ENCODE measurements around the gene NAALAD2.
"Not testable (repeated sequence)": the region's sequence is repeated elsewhere in the genome, so short reads cannot be mapped to it uniquely, and the experiment has no call there.

Gene NAALAD2

GRCh38 chr11:90134478-90135003 lies at the start of gene NAALAD2:
Gene NAALAD2 (plus strand): TSS chr11:90134663. CDS start chr11:90134759, 96 bp downstream.
- no peak for DNase-seq

DNA sequence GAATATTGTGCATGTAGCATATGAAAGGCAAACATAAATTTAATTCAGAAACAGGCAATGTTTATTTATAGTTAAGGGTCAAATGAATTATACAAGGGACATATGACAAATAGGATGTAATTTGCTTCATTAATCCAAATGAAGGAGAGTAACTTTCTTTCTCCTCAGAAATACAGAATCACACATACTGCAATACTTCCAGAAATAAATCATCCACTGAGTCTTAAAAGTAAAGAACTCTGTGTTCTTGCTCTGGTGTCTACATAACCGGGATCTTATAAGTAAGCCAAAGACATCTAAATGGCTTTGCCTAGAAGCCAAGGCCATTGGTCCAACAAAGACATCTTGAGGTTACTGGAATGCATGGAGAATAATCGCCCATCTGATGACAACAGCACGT lies 48.8 kb upstream of the NAALAD2 start, which contains the start of gene UBTFL1:
TSS of gene UBTFL1 (plus strand) at position 301 of the 400 bp plus-strand sequence. CDS start at position 301, 0 bp downstream.
- not testable (repeated sequence) for DNase-seq

DNA sequence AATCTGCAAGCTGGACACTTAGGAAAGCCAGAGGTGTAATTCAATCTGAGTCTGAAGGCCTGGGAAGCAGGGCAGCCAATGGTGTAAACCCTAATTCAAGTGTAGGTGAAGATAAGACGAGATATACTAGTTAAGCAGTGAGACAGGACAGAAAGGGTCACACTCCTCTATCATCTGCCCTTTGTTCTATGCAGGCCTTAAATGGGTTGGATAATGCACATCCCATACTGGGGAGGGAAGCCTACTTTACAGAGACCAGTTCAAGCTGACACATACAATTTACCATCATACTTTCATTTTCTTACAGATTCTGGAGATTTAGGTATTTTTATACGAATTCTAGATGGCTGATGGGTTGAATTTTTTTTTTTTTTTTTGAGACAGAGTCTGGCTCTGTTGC lies 45.7 kb upstream of the NAALAD2 start:
- not testable (repeated sequence) for DNase-seq

GRCh38 chr11:90095230-90095924 lies 39.1 kb upstream of the NAALAD2 start:
- not testable (repeated sequence) for DNase-seq

- not testable (repeated sequence) for DNase-seq
Observed at GRCh38 chr11:90098261-90098660, 36.2 kb upstream of the NAALAD2 start.

DNA sequence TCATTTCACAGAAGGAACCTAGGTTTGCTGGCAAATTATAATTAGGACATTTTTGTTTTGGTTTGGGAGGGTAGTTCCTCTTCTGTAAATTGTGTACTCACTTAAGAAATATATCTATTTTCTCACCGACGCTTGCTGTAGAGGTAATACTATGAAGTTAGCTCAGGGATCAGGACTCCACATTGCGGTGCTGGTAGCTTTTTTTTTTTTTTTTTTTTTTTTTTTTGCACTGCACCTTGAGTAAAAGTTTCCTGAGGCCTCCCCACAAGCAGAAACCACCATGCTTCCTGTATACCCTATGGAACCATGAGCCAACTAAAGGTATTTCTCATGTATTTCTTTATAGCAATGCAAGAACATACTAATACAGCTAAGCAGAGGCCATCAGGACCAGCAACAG lies 34.0 kb upstream of the NAALAD2 start:
- DNase-seq, result no peak

DNA sequence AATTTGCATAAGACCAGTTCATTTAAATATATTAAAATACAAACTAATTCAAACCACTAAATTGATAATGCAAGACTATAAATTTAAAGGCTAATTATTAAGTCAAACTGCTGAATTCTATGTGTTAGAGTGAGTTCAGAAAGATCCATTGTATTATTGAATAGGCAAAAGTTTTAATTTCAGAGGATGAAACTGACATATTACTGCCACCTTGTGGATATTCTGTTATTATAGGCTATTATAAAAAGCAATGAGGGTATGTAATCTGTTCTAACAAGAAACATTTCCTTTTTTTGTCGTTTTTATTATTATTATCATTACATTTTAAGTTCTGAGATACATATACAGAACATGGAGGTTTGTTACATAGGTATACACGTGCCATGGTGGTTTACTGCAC lies 20.9 kb upstream of the NAALAD2 start:
- no peak for DNase-seq

DNA sequence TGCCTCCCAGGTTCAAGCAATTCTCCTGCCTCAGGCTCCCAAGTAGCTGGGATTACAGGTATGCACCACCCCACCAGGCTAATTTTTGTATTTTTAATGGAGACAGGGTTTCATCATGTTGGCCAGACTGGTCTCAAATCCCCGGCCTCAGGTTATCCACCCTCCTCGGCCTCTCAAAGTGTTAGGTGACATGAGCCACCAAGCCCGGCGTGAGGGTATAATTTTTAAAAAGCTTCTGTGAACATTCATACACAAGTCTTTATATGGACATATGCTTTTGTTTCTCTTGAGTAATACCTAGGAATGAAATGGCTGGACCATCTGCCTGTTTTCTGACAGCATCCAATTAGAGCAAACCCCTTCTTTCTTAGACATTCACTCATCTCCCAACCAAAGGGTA lies 14.3 kb upstream of the NAALAD2 start:
- no peak for DNase-seq

GRCh38 chr11:90124371-90124770 lies 10.1 kb upstream of the NAALAD2 start:
- no peak for DNase-seq

DNA sequence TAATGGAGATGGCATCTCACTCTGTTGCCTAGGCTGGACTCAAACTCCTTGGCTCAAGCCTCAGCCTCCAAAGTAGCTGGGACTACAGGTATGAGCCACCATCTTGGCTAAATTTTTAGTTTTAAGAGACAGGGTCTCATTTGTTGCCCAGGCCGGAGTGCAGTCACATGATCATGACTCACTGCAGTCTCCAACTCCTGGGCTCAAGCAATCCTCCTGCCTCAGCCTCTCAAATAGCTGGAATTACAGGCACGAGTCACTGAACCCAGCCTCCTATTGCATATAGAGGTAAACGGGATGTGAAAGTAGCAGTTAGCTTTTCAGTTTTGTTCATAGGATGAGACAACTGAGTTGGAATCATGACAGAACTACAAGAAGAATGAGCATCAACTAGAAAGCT lies 9.5 kb upstream of the NAALAD2 start:
- no peak for DNase-seq

GRCh38 chr11:90133560-90134477 lies 644 bp upstream of the NAALAD2 start:
- no peak for DNase-seq

DNA sequence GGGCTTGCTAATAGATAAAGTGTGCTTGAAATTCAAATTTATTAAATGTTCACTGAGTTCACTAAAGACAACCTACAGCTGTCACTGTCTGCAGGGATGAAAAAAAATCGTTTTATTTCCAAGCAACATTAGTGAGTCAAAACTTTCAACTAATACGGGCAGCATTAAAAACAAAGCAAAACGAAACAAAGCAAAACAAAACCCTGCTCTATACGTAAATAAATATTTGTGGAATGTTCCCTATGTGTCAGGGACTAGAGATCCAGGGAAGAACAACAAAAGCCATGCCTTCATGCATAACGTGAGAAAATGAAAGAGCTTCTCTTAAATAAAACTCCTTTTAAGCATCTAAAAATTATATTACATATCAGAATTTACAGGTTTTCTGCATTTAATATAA lies 553 bp downstream of the NAALAD2 start:
- DNase-seq, result no peak

DNA sequence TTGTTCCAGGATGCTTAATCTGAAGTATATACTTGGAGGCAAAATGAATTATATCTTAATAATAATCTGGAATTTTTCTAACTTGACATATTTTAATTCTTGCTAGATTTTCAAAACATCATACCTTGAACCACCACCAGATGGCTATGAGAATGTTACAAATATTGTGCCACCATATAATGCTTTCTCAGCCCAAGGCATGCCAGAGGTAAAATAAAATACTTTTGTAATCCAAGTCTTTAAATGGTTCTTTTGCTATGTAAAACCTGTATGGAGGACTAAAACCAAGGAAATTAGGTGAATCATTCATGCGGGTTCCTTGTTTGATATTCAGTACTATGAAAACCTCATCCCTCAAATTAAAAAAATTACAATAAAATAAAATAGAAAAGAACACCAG lies 14.4 kb downstream of the NAALAD2 start:
- no peak for DNase-seq

DNA sequence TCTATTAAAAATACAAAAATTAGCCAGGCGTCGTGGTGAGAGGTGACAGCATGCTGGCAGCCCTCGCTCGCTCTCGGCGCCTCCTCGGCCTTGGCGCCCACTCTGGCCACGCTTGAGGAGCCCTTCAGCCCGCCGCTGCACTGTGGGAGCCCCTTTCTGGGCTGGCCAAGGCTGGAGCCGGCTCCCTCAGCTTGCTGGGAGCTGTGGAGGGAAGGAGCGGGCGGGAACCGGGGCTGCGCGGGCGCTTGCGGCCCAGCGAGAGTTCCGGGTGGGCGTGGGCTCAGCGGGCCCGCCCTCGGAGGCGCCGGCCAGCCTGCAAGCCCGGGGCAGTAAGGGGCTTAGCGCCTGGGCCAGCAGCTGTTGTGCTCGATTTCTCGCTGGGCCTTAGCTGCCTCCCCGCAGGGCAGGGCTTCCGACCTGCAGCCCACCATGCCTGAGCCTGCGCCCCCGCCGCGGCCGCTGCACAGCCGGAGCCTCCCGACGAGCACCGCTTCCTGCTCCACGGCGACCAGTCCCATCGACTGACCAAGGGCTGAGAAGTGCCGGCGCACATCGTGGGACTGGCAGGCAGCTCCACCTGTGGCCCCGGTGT lies 32.6 kb downstream of the NAALAD2 start:
- DNase-seq, result not testable (repeated sequence)

GRCh38 chr11:90167704-90168103 lies 33.2 kb downstream of the NAALAD2 start:
- not testable (repeated sequence) for DNase-seq

- no peak for DNase-seq
Observed at GRCh38 chr11:90168571-90168970, 34.1 kb downstream of the NAALAD2 start.

- no peak for DNase-seq
Observed at GRCh38 chr11:90171359-90171758, 36.9 kb downstream of the NAALAD2 start.

- DNase-seq, result no peak
Observed at GRCh38 chr11:90176069-90176468, 41.6 kb downstream of the NAALAD2 start.

GRCh38 chr11:90178751-90179150 lies 44.3 kb downstream of the NAALAD2 start:
- DNase-seq, result no peak

DNA sequence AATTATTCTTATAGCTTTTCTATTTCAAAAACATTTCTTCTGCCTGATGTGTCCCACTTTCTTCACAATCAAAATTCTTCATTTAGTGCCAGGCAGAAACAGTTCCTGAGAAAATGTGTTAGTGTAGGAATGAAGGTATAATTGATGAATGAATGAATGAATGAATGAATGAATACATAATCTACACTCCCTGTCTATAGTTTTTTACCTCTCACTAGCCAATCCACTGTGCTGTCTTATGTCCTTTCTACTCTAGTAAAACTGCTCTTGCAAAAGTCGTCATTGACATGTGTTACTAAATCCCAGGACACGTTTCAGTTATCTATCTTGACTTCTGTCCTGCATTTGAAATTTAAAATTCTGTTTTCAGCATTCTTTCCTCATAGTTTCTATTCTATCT lies 45.5 kb downstream of the NAALAD2 start:
- DNase-seq, result no peak

- DNase-seq, result no peak
Observed at GRCh38 chr11:90187839-90188238, 53.4 kb downstream of the NAALAD2 start.

- no peak for DNase-seq
Observed at GRCh38 chr11:90189011-90189410, 54.5 kb downstream of the NAALAD2 start.

- no peak for DNase-seq
Observed at GRCh38 chr11:90192869-90193582, 58.6 kb downstream of the NAALAD2 start.

Data from NCI-H2029 treated with DMSO at 0.1 percent for 48 hours (cell line).